ENCODE results near the gene PIEZO2. TPM values are rescaled to one million over a fixed set of nuclear protein-coding genes. Genes with fewer than 3 reads are reported as not detected.

PIEZO2 gene
- polyA plus RNA-seq, 1 experiment, result 2.8 TPM

DNA sequence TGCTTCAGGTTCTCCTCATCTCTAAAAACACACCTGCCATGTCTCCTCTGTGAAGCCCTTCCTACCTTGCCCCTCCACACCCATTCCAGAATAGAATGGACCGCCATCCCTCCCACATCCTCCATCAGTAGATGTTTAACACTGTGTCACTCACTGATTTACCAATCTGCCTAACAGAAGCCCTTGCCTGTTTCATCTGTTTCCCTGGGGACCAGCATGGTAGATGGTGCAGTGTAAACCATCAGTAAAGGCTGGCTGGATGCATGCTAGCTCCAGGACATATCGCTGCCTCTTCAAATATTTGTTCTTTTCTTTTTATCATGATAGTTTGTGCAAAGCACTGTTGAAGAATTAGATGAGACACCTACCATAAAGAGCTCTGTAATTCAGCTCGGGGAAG is 271.4 kb downstream of the PIEZO2 start:
- ChIA-PET POLR2A (no interaction called here), CTCF (no interaction called here)
- Histone ChIP-seq H3K27me3 (ENCODE audit: control insufficient read depth, insufficient read depth, low read length) (peaks cover 2% of the 10 kb centered on the region), H3K27ac (ENCODE audit: low read depth, low read length) (no peak overlapping the region), H3K4me3 (ENCODE audit: low read depth, low read length) (no peak overlapping the region), H3K9me3 (ENCODE audit: control insufficient read depth, insufficient read depth, low read length) (no peaks in the 10 kb centered on the region)
- TF ChIP-seq, protein P1, sequence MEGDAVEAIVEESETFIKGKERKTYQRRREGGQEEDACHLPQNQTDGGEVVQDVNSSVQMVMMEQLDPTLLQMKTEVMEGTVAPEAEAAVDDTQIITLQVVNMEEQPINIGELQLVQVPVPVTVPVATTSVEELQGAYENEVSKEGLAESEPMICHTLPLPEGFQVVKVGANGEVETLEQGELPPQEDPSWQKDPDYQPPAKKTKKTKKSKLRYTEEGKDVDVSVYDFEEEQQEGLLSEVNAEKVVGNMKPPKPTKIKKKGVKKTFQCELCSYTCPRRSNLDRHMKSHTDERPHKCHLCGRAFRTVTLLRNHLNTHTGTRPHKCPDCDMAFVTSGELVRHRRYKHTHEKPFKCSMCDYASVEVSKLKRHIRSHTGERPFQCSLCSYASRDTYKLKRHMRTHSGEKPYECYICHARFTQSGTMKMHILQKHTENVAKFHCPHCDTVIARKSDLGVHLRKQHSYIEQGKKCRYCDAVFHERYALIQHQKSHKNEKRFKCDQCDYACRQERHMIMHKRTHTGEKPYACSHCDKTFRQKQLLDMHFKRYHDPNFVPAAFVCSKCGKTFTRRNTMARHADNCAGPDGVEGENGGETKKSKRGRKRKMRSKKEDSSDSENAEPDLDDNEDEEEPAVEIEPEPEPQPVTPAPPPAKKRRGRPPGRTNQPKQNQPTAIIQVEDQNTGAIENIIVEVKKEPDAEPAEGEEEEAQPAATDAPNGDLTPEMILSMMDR (IDR thresholded peaks at IDR 0.05; ENCODE audit: low read depth, low read length), result no peak
- DNase-seq (ENCODE audit: low read depth, low spot score), result no peak

DNA sequence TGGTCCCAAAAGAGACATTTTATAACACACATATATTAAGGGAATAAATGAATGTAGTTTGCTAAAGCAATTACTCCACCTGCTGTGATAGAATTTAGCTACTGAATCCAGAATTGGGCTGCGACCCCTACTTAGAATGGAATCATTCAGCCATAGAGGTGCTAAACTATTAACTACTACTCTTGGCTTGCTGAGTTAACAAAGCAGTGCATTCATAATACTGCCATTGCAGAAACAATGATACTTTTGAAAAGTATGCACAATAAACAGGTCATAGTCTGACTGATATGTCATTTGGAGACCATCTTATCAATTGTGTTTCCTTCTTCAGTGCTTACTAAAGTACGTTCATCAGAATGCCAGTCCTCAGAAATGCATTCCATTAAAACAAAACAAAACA is 273.6 kb downstream of the PIEZO2 start:
- ChIA-PET POLR2A (no interaction called here), CTCF (interaction anchor here (1.3 kb wide), 1 partner anchor 165 kb away, joined by 6 read pairs; no protein-coding TSS in a partner anchor)
- Histone ChIP-seq H3K9me3 (ENCODE audit: control insufficient read depth, insufficient read depth, low read length) (no peaks in the 10 kb centered on the region), H3K27ac (ENCODE audit: low read depth, low read length) (no peak overlapping the region), H3K27me3 (ENCODE audit: control insufficient read depth, insufficient read depth, low read length) (no peaks in the 10 kb centered on the region), H3K4me3 (ENCODE audit: low read depth, low read length) (no peak overlapping the region)
- TF ChIP-seq, protein P1 (IDR thresholded peaks at IDR 0.05; ENCODE audit: low read depth, low read length), result no peak
- no peak for DNase-seq (ENCODE audit: low read depth, low spot score)

GRCh38 chr18:10872304-10872703 is 277.1 kb downstream of the PIEZO2 start:
- DNase-seq (ENCODE audit: low read depth, low spot score), result no peak
- no peaks in the 10 kb centered on the region for H3K9me3 ChIP-seq (ENCODE audit: control insufficient read depth, insufficient read depth, low read length)
- TF ChIP-seq, protein P1 (IDR thresholded peaks at IDR 0.05; ENCODE audit: low read depth, low read length), result no peak
- no peak overlapping the region for H3K27ac ChIP-seq (ENCODE audit: low read depth, low read length)
- ChIA-PET CTCF (interaction anchor here (1.8 kb wide), 1 partner anchor 168 kb away, joined by 6 read pairs; no protein-coding TSS in a partner anchor), POLR2A (no interaction called here)
- H3K27me3 ChIP-seq (ENCODE audit: control insufficient read depth, insufficient read depth, low read length), result no peaks in the 10 kb centered on the region
- H3K4me3 ChIP-seq (ENCODE audit: low read depth, low read length), result no peak overlapping the region

GRCh38 chr18:10864722-10865121 is 284.6 kb downstream of the PIEZO2 start:
- POLR2A ChIA-PET, result no interaction called here
- TF ChIP-seq, protein P1 (IDR thresholded peaks at IDR 0.05; ENCODE audit: low read depth, low read length), result no peak
- Histone ChIP-seq H3K9me3 (ENCODE audit: control insufficient read depth, insufficient read depth, low read length) (no peaks in the 10 kb centered on the region; the same call in 1 of the 2 replicates), H3K4me3 (ENCODE audit: low read depth, low read length) (no peak overlapping the region), H3K27ac (ENCODE audit: low read depth, low read length) (no peak overlapping the region), H3K27me3 (ENCODE audit: control insufficient read depth, insufficient read depth, low read length) (no peaks in the 10 kb centered on the region)
- CTCF ChIA-PET, result interaction anchor here (1.2 to 1.8 kb wide), 2 partner anchors 14 to 290 kb away, joined by 3 to 5 read pairs; no protein-coding TSS in a partner anchor
- DNase-seq (ENCODE audit: low read depth, low spot score), result no peak

- ChIA-PET CTCF (interaction anchor here (0.6 to 2.4 kb wide), 3 partner anchors 64 to 291 kb away, joined by 3 to 15 read pairs (median 6); no protein-coding TSS in a partner anchor), POLR2A (interaction anchor here (0.6 kb wide), 1 partner anchor 637 kb away, joined by 4 read pairs; no protein-coding TSS in a partner anchor)
- Histone ChIP-seq H3K4me3 (ENCODE audit: low read depth, low read length) (no peak overlapping the region), H3K27me3 (ENCODE audit: control insufficient read depth, insufficient read depth, low read length) (no peaks in the 10 kb centered on the region), H3K27ac (ENCODE audit: low read depth, low read length) (no peak overlapping the region), H3K9me3 (ENCODE audit: control insufficient read depth, insufficient read depth, low read length) (no peaks in the 10 kb centered on the region; the same call in 1 of the 2 replicates)
- TF ChIP-seq, protein P1 (IDR thresholded peaks at IDR 0.05; ENCODE audit: low read depth, low read length), result no peak
- DNase-seq (ENCODE audit: low read depth, low spot score), result peak; percentile 39
Observed at GRCh38 chr18:10863026-10863425, 286.3 kb downstream of the PIEZO2 start.
